GM18508 (cell line): ENCODE results near the gene AACS.
"Not testable (repeated sequence)": the region's sequence is repeated elsewhere in the genome, so short reads cannot be mapped to it uniquely, and the experiment has no call there.

Experiments
- ATAC-seq: cut with Tn5 transposase; IDR thresholded peaks from one replicate; pipeline ENCODE4 v1.9.1; 2021; ENCODE audit warnings: moderate number of reproducible peaks; ENCODE audit not compliant: insufficient read depth, unreplicated experiment

AACS gene

GRCh38 chr12:125089626-125090025, 24.4 kb downstream of the AACS start:
- no peak for ATAC-seq

DNA sequence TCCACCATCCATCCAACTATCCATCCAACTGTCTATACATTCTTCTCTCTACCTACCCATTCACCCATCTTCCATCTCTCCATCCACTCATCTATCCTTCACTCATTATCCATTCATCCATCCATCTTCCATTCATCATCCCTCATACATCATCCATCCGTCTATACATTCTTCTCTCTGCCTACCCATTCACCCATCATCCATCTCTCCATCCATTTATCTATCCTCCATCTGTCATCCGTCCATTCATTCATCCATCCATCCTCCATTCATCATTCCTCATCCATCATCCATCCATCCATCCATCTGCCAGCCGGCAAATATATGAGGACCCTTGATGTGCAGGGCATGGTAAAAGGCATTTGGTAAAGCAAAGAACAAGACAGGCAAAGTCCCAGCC, 25.2 kb downstream of the AACS start:
- ATAC-seq, result no peak

DNA sequence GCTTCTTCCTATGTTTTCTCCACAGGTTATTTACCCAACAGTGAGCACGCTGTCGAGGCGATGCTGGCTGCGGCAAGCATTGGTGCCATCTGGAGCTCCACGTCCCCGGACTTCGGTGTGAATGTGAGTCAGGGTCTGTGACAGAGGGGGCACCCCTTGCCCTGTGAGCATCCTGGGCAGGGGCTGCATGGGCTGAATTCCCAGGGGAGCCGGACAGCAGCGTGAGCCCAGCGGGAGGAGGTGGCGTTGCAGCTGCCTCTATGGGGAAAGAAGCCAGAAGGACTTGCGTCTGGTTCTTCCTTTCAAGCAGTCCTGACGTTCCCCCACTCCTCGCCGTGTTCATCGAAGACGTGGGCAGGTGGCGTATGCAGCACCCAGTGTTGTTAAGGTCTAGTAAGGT, 26.2 kb downstream of the AACS start:
- ATAC-seq, result no peak

- ATAC-seq, result no peak
Observed at GRCh38 chr12:125092108-125092871, 27.1 kb downstream of the AACS start.

- no peak for ATAC-seq
Observed at GRCh38 chr12:125092872-125093680, 27.8 kb downstream of the AACS start.

DNA sequence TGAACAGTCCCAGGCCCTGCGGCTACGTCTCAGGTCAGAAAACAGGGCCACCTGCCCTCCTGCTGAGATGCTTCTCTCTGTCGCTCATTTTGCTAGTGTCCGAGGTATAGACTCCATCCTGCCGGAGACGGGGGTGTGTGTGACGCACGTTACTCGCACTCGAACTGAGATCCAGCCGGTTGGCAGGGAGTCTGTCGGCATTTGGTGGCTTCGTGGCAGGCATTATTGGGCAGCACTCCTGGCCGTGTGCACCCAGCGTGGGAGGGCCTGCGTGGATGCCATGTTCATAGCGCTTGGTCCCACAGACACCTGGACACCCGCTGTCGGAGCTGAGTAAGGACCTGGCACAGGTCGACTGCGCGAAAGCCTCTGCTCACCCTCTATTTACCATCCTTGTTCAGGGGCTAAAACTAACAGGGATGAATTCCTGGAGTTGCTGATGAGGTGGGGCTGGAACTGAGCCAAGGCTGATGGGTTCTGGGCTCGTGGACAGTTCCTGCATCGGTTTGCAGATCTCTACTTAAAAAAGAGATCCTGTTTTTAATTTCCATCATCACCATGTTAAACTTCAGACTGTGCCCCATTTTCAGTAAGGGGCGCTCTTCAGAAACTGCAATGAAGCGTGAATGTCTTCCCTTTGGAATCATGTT, 28.6 kb downstream of the AACS start:
- no peak for ATAC-seq

- ATAC-seq, result no peak
Observed at GRCh38 chr12:125096894-125097293, 31.7 kb downstream of the AACS start.

DNA sequence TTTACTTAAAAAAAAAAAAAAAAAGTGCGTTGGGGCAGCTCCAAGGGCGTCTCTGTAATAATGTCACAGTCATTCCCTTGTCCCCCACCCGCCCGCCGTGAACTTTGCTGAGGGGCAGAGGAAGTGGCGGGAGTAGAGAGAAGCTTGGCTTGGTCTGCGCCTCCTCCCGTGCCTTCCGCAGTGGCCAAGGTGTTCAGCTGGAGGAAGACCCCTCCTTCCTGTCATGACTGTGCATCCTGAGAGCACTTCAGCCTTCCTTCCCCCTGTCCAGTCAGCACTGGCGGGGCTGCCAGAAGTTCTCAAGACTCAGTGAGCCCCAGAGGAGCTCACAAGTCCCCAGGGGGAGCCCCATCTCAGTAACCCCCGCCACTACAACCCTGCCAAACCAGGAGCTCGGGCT, 32.2 kb downstream of the AACS start:
- no peak for ATAC-seq

DNA sequence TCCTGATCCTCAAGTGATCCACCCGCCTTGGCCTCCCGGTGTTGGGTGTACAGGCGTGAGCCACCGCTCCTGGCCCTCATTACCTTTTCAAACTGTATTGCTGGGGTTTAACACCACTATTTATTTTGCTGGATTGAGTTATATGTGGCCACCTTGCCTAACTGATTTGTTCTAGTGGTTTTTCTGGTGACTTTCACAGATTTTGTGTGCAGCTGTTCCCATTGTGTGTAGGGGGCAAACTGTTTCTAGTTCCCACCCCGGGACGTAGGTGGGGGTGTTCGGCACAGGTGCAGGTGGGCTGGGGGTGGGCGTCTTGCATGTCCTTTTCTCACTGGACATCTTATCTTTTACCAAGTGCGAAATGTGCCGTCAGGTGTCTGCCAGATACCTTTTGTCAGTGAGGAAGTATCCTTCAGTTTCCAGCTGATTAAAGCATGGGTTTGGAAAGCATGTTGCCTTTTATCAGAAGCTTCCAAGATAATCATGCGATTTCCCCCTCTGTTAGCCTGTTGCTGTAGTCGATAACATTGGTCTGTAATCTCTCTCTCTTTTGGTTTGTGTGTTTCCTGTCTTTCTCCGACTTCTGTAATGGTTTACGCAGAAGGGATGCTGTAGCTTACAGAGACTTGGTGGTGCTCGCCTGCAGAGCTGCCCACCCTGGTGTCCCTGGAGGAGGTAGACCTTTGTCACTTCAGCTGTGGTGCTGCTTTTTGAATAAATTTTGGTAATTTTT, 33.6 kb downstream of the AACS start:
- ATAC-seq, result no peak

GRCh38 chr12:125099409-125099782, 34.2 kb downstream of the AACS start:
- no peak for ATAC-seq

DNA sequence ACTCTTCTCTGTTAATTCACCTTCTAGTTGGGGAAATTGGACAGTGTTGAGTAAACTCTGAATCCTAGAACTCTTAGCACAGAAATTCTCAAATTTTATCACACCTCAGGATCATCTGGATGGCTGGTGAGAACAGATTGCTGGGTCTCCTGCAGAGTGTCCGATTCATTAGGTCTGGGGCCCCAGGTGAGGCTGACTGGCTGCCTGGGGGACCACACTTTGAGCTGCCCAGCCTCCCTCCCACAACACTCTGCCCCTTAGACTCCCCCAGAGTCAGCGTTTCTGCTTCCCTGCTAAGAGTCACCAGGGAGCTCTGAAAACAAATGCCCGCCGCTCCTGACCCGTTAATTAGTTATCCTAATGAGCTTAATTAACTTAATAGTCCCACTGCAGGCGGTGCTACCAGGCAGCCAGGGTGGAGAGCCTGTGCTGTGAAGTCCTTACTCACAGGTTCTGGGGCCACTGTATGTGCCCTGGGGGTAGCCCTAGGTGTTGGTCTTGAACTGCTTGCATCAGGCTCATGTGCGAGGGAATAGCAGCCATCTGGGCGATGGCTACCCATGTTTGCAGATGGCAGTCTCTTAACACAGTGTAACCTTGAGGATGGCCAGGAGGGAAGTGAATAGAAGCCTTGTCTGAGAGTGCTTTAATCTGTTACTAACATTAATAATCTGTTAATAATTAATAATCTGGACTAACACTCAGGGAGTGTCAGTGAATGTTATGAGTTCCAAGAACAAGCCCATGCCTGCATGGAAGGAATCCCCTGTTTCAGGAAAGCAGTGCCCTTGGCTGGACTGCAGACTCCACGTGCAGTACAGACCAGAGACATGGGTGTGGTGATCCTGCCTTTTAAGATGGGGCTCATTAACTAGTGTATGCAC, 35.6 kb downstream of the AACS start:
- no peak for ATAC-seq

DNA sequence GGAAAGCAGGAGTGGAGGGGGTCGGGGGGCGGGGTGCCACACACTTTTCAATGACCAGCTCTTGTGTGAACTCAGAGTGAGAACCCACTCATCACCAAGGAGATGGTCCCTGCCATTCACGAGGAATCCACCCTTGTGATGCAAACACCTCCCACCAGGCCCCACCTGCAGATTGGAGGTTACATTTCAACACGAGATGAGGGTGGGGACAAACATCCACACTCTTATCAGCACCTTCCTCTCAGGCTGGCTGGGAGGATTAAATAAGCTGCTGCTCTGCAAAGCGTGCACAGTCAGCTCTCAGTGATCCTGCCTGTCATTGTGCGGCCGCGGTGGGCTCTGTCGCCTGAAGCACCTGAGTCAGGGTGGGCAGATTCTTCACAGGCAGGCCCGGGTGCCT, 39.7 kb downstream of the AACS start:
- no peak for ATAC-seq

DNA sequence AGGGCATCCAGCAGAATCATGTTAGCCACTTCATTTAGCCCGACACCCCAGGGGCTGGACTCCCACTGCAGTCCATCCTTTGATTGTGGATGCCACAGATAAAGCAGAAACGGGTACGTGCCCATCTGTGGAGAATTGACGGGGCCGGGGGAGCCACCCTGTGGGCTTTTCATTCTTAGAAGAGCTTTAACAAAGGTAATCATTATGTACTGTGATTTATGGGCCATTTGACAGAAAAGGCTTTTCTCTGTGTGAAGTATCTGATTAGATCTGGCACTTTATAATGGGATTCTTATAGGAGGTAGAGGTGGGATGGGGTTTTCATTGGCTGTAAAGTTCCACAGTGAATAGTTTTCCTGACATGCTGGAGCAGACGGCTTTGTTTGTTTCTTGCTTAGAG, 40.4 kb downstream of the AACS start:
- ATAC-seq, result no peak

GRCh38 chr12:125110641-125111360, 45.6 kb downstream of the AACS start:
- ATAC-seq, result no peak

DNA sequence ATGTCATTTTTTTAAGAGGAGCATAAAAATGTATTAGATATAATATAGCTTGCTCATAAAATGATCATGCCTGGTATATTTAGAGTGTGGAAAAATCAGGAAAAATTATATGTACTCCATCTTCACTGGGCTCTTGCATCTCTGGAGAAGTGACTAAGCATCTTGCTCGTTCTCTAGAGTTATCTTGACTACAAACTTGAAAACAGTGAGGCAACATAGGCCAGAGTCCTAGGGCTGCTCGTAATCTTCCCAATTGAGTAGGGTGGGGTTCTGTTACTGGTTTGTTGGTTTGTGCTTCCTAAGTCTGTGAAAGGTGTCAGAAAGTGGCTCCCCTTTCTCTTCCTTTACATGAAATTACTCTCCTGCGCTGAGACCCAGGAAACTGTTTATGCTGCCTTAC, 46.2 kb downstream of the AACS start:
- no peak for ATAC-seq

DNA sequence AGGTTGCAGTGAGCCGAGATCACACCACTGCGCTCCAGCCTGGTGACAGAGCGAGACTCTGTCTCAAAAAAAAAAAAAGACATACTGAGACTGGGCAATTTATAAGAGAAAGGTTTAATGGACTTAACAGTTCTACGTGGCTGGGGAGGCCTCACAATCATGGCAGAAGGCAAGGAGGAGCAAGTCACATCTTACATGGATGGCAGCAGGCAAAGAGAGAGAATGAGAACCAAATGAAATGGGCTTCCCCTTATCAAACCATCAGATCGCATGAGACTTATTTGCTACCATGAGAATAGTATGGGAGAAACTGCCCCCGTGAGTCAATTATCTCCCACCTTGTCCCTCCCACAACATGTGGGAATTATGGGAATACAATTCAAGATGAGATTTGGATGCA, 47.4 kb downstream of the AACS start:
- ATAC-seq, result not testable (repeated sequence)

- no peak for ATAC-seq
Observed at GRCh38 chr12:125113263-125113662, 48.0 kb downstream of the AACS start.

- ATAC-seq, result no peak
Observed at GRCh38 chr12:125113789-125114188, 48.6 kb downstream of the AACS start.
